BE2C (cell line): ENCODE measurements around the gene PRDM16.

Experiments
- DNase-seq: peaks from one replicate; pipeline ENCODE4 v3.0.0-alpha.2; 2020
- H3K27me3 ChIP-seq: fragments of 250-450 bp; sonication (Bioruptor Pico); 2 replicates; pipeline ENCODE4 v1.5.1; 2020; ENCODE audit warnings: mild to moderate bottlenecking
- H3K36me3 ChIP-seq: fragments of 250-450 bp; sonication (Bioruptor Pico); 2 replicates; pipeline ENCODE4 v1.5.1; 2020; ENCODE audit warnings: mild to moderate bottlenecking
- H3K4me1 ChIP-seq: fragments of 250-450 bp; sonication (Bioruptor Pico); 2 replicates; pipeline ENCODE4 v1.5.1; 2020
- H3K4me3 ChIP-seq: 2 replicates; pipeline ENCODE4 v1.5.1; 2011; ENCODE audit warnings: low read depth, low read length
- H3K9me3 ChIP-seq: fragments of 250-450 bp; sonication (Bioruptor Pico); 2 replicates; pipeline ENCODE4 v1.5.1; 2020
- CTCF ChIP-seq: IDR thresholded peaks from 2 replicates; pipeline ENCODE4 v1.5.1; 2012; ENCODE audit warnings: mild to moderate bottlenecking, low read depth, low read length

PRDM16 gene

GRCh38 chr1:3117879-3118278, 48.9 kb downstream of the PRDM16 start:
- Histone ChIP-seq H3K9me3 (no peaks in the 10 kb centered on the region), H3K4me3 (no peak overlapping the region), H3K36me3 (no peaks in the 10 kb centered on the region), H3K4me1 (no peaks in the 10 kb centered on the region), H3K27me3 (no peaks in the 10 kb centered on the region)
- no peak for DNase-seq
- no peak for TF ChIP-seq CTCF

GRCh38 chr1:3119061-3119460, 50.1 kb downstream of the PRDM16 start:
- H3K27me3 ChIP-seq, result no peaks in the 10 kb centered on the region
- no peak for DNase-seq
- no peaks in the 10 kb centered on the region for H3K4me1 ChIP-seq
- H3K4me3 ChIP-seq, result no peak overlapping the region
- no peaks in the 10 kb centered on the region for H3K9me3 ChIP-seq
- no peaks in the 10 kb centered on the region for H3K36me3 ChIP-seq
- no peak for TF ChIP-seq CTCF

GRCh38 chr1:3119725-3120124, 50.7 kb downstream of the PRDM16 start:
- Histone ChIP-seq H3K9me3 (no peaks in the 10 kb centered on the region), H3K4me3 (no peak overlapping the region), H3K36me3 (no peaks in the 10 kb centered on the region), H3K27me3 (no peaks in the 10 kb centered on the region), H3K4me1 (no peaks in the 10 kb centered on the region)
- TF ChIP-seq CTCF, result no peak
- DNase-seq, result no peak

GRCh38 chr1:3120140-3120539, 51.1 kb downstream of the PRDM16 start:
- no peak for TF ChIP-seq CTCF
- Histone ChIP-seq H3K4me1 (no peaks in the 10 kb centered on the region), H3K27me3 (no peaks in the 10 kb centered on the region), H3K36me3 (no peaks in the 10 kb centered on the region), H3K4me3 (no peak overlapping the region), H3K9me3 (no peaks in the 10 kb centered on the region)
- DNase-seq, result no peak

- no peaks in the 10 kb centered on the region for H3K36me3 ChIP-seq
- no peak for DNase-seq
- H3K9me3 ChIP-seq, result no peaks in the 10 kb centered on the region
- H3K4me3 ChIP-seq, result no peak overlapping the region
- no peak for TF ChIP-seq CTCF
- no peaks in the 10 kb centered on the region for H3K4me1 ChIP-seq
- no peaks in the 10 kb centered on the region for H3K27me3 ChIP-seq
Observed at GRCh38 chr1:3120994-3121393, 52.0 kb downstream of the PRDM16 start.

GRCh38 chr1:3121401-3122210, 52.6 kb downstream of the PRDM16 start:
- no peaks in the 10 kb centered on the region for H3K27me3 ChIP-seq
- no peak for TF ChIP-seq CTCF
- no peaks in the 10 kb centered on the region for H3K9me3 ChIP-seq

More at GRCh38 chr1:3121401-3122210, 52.6 kb downstream of the PRDM16 start:
- DNase-seq, result no peak
- Histone ChIP-seq H3K4me1 (no peaks in the 10 kb centered on the region), H3K36me3 (no peaks in the 10 kb centered on the region), H3K4me3 (no peak overlapping the region)
